SKM-1 (cell line): ENCODE data around the gene MRTFB.

Experiments used
- DNase-seq: peaks from one replicate; lab custom pipeline; 2025; ENCODE audit not compliant: unreplicated experiment; lab: John Stamatoyannopoulos, UW

The MRTFB gene

DNA sequence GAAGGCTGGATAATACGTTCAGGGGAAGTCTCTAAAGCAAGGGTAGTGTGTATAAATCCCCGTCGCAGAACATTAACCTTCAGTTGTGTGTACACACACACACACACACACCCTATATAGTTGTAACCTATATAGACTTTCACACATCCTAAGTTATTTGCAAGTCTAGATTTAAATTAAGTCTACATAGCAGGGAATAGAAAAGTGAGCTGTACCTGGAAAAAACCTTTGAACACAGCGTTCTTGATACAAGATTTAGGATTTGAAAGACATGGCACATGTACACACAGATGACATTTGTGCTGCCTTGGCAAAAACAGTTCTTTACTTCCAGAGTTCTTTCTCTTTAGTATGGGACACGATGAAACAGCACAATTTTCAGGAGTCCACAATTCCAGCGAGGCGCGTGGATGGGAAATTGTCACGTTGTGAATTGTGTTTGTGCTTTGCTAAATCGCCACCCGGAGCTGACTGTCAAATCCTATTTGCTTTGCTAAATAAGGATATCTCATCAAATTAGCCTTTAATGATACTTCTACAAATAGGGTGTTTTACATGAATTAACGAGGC is 233.9 kb downstream of the MRTFB start:
- no peak for DNase-seq

DNA sequence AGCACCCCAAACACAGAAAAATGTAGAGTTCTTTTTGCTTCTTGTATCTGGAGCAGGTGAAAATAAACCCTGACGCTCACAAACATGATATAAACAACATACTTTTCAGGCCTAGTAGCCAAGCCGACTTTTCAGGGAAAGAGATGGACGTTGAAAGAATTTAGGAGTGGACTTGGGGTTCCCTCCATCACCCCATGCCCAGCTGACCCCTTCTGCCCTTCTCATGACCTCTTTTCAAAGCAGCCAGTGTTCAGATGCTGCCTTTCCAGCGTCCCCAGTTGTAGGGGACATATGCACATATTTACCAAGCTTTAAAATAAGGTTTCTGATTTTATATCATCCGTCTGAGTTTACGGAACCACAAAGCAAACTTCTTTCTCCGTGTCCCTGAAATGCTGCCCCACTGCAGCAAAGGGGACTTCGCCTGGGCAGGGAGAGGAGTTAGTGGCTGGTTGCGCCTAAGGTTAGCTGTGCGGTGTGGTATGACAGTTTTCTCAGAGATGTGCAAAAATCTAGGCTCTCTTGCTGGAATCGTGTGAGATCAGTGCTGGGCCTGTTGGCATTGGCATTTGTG is 235.5 kb downstream of the MRTFB start:
- DNase-seq: no peak

DNA sequence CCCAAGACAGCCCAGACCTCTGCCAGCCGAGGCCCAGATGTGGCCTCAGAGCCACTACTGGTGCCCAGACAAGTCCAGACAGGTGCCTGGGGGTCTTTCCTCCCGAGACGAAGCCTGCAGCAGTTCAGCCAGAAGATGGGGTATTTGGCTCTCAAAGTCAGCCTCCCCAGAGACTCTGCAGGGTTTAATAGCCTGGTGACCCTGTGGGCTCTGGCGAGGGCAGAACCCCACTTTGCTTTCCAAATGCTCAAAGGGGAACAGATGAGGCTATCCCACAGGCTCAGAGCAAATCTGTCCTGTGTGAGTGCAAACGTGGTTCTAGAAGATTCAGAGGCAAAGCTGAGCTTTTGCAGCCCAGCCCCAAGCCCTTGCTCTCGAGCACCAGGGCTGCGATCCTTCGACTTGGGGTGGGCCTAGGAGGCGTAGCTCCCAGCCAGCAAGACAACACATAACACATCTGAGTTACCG is 236.0 kb downstream of the MRTFB start:
- DNase-seq: no peak

DNA sequence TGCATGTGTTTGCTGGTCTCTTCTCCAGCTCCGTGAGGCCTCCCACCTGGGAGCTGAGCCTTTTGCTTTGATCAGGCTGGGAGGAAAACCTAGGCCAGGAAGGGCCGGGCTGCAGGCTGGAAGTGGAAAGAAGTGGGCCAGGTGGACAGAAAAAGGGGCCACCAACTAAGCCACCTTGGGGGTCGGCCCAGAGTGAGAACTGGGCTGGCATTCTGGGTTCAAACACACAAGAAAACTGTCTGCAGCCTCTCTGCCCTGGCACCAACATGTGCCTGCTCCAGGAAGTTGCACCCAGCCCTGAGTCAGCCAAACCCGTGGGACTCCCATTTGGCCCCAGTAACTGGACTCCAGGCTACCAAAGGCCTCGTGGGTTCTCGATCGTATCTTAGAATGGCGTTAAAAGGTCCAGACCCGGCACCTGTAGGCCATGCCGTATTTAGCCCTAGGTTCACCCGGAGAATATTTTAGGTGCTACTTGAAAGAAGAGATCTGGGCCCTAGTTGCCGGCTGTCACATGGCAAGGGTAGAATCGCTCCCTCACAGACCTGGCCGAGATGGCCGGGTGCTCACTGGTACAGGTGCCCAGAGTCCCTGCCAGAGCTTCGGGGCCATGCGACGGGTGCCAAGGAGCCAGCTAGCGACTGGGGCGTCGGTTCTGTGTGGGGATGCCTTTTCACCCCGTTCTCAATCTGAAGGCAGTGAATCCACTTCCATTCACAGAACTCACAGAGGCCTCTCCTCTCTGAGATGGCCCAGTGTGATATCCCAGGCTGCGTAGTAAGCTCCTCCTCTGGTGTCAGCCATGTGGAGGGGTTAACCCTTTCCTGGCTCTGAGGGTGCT is 236.6 kb downstream of the MRTFB start:
- DNase-seq: no peak

DNA sequence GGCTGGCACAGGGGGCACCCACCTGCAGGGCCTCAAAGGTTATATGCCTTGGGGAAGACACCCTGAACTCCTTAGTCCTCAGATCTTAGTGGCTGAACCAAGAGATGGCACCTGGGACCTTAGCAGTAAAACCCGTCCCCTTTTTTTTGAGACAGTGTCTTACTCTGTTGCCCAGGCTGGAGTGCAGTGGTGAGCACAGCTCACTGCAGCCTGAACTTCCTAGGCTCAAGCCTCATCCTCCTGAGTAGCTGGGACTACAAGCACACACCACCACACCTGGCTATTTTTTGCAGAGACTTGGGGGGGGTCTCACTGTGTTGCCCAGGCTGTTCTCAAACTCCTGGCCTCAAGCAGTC is 237.2 kb downstream of the MRTFB start:
- no peak for DNase-seq

DNA sequence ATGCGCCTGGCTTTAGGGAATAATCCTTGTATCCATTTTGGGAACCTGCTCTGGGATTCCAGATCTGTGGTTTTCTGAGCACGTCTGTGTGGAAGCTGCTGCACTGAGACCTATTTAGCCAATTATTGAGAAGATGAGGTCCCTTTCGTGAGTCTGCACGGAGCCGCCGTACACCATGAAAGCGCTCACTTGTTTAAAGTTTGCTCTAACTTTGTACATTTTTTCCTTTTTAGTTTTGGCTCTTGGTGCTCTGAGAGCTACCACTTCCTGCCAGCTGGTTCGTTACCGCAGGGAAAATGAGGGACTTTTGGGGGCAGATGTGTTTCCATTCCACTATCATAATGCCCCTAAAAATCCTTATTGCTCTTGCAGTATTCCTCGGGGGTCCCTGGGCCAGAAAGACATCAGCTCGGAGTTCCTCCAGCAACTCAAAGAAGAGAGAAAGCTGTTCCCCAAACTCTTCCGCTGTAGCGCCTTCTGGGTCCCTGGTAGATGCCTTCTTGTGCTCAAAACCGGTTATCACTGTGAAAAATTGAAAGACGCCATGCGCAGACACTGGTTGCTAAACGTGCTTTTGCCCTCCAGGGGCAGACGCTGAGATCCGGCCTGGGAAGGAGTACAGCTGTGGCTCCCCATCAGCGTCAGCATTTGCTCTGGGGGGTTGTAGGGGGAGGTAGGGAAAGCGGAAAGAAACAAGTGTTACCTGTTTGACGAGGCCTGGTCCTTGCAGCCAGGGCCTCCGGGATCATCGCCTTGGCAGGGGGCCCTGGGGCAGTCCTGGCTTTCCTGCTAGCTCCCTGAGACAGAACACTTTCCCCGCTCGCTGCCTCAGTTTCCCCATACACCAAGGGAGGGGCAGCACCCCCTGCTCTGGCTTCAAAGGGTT is 238.1 kb downstream of the MRTFB start:
- no peak for DNase-seq

DNA sequence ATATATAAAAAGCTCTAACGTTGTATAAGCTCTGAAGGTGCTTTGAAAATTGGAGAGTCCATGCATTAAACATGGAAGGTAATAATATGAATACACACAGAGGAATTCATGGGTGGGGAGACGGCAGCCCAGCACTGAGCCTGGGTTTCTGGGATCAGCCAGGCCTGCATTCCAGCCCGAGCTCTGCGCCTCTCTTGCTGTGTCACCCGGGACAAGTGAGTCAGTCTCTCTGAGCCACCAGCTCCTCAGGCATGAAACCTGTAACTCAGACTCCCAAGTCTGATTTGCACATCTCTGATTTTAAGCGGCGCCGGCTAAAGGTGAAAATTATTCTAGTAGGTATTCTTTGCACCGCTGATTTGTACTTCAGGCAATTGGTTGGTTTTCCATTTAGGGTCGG is 238.8 kb downstream of the MRTFB start:
- no peak for DNase-seq

DNA sequence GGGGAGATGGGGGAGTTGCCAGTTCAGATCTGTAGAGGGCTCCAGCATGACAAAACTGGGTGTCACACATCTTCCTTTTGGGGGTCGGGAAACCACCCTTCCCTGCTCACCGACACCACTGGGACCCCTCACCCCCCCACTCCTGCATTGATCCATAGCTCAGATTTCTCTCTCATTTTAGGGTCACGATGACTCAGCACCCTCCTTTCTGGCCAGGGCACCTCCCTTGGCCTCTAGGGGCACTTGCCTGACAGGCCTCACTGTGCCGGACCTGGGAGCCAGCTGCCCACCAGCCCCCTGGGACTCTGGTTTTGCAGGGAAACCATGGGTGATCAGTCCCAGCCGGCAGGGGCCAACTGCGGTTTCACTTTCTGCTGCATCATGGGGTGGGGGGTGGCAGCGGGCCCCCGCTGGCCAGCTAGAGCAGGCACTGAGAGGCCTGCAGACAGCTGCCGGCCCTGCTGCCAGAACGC is 239.4 kb downstream of the MRTFB start:
- DNase-seq: no peak

DNA sequence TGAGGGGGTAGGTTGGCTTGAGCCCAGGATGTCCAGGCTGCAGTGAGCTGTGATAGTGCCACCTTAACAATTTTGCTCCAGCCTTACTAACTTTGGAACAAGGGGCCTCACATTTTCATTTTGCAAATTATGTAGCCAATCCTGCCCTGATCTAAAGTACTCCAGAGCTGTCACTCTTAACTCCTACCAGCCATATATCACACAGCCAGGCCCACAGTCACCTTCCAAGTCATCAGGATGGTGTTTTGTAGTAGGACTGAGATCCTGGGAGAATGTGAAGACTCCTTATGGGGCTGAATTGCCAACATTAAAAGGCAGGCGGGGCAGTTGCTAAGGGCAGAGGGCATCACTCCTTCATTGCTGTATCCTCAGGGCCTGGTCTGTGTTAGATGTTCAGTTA is 243.0 kb downstream of the MRTFB start:
- DNase-seq: no peak

DNA sequence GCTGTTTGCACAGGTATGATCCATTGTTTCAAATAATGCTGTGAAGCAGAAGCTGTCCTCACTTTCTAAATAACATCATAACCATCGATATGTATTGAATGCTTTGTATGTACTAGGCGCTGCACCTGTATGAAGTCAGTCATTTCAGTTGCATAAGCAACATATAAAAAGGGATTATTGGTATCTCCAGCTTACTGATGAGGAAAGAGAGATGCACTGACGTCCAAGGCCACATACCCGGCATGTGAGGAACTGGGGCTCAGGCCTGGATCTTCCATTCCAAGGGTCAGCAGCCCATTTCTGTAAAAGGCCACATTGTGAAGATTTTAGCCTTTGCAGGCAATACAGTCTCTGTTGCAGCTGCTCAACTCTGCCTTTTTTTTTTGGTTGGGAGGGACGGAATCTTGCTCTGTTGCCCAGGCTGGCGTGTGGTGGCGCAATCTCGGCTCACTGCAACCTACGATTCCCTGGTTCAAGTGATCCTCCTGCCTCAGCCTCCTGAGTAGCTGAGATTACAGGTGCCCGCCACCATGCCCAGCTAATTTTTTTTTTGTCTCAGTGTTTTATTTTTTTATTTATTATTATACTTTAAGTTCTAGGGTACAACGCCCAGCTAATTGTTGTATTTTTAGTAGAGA is 244.7 kb downstream of the MRTFB start:
- DNase-seq: no peak
